ENCODE results near the gene ZFP69B. TPM values are rescaled to one million over a fixed set of nuclear protein-coding genes. Genes with fewer than 3 reads are reported as not detected.

ZFP69B gene
- total and polyA plus RNA-seq, 10 of the 15 experiments (the other 5 are each of a cell fraction or from before 2014, with no cell fraction given): 1.3 to 5.7 (median 3.4) TPM

GRCh38 chr1:40431385-40431784 lies 18.9 kb upstream of the ZFP69B start (continued):
- TF ChIP-seq SUZ12 (IDR thresholded peaks at IDR 0.05; ENCODE audit: unreplicated experiment) (no peak), RFX5 (IDR thresholded peaks at IDR 0.05; ENCODE audit: low read depth, low read length) (no peak), TCF12 (IDR thresholded peaks at IDR 0.05; ENCODE audit: low read depth, low read length) (no peak), HDAC2 (IDR thresholded peaks at IDR 0.05) (no peak)

DNA sequence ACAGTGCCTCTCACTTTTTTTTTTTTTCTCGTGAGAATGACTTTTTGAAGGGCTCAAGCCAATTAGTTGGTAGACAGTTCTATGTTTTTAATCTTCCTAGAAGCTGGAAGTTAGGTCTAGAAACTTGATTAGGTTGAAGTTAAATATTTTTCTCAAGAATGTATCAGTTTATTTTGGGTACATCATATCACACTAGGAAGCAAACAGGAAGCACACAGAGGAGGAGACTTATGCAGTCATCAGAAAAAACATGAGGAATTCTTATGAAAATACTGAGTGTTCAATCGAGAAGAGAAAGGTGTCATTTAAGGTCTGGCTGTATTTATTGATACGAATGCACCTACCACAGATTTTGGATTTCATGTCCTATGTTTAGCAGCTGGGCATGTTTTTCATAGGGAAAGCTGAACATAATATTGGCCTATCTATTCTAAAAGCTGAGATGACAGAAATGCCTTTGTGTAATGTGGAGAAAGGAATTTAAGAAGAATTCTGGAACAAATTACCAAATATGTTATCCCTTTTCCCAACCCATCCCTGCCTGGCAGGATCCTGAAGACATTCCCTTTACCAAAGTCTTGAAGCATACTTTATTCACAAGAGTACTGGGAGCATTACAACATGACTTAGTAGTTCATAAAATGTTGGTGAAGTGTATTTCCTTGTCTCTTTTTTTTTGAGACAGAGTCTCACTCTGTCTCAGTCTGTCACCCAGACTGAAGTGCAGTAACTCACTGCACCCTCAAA lies 17.5 kb upstream of the ZFP69B start:
- POLR2A ChIA-PET: no interaction called here
- Histone ChIP-seq H3K79me2 (ENCODE audit: control insufficient read depth, insufficient read depth, low read length) (no peaks in the 10 kb centered on the region), H3K27me3 (replicated peaks in 1 of 2; ENCODE audit: control insufficient read depth in 2 of 2, insufficient read depth in 2 of 2, low read length in 1 of 2) (no peaks in the 10 kb centered on the region), H3K9ac (ENCODE audit: control insufficient read depth, insufficient read depth, low read length) (no peak overlapping the region), H2AFZ (ENCODE audit: control insufficient read depth, low read depth, low read length) (no peak overlapping the region), H3K9me3 (replicated peaks; ENCODE audit: control insufficient read depth, insufficient read depth, low read length) (no peaks in the 10 kb centered on the region), H3K36me3 (ENCODE audit: control insufficient read depth in 2 of 2, insufficient read depth in 2 of 2, low read length in 1 of 2) (no peaks in the 10 kb centered on the region), H4K20me1 (ENCODE audit: control insufficient read depth, insufficient read depth) (no peaks in the 10 kb centered on the region), H3K4me1 (ENCODE audit: control insufficient read depth, insufficient read depth, low read length) (no peaks in the 10 kb centered on the region), H3K27ac (ENCODE audit: control insufficient read depth, insufficient read depth) (no peak overlapping the region), H3K4me3 (no peak overlapping the region), H3K4me2 (ENCODE audit: control insufficient read depth, insufficient read depth) (no peak overlapping the region)
- WGBS (ENCODE audit: insufficient coverage, insufficient replicate concordance, low lambda C conversion rate, missing lambda C conversion rate): 96% methylated on average over 3 of the region's 3 CpGs
- no peak for TF ChIP-seq MLLT1 (IDR thresholded peaks at IDR 0.05)
- no peak for TF ChIP-seq CREM (IDR thresholded peaks at IDR 0.05; ENCODE audit: low read depth)
- no peak for TF ChIP-seq RBBP5 (conservative IDR thresholded peaks at IDR 0.05)
- in situ Hi-C loops (cut with MboI): no loop called here
- CTCF ChIA-PET: interaction anchor here (0.8 to 2.8 kb wide), 3 partner anchors 289 to 357 kb away, joined by 3 to 8 read pairs (median 3); no protein-coding TSS in a partner anchor
- no TSS peak for BruUV-seq (replicated peaks)
- DNase-seq (ENCODE audit: low read depth, low spot score): no peak
- RAD21 ChIA-PET (ENCODE audit: unreplicated experiment): no interaction called here
- intact Hi-C loops (cut with micrococcal nuclease; ENCODE audit: unreplicated experiment): no loop called here
- no peak for ATAC-seq
- no peak for FAIRE-seq
- SMC1A ChIA-PET (ENCODE audit: uncharacterized antibody, unreplicated experiment): interaction anchor here (0.9 to 1.3 kb wide), 2 partner anchors 289 to 293 kb away, joined by 3 read pairs; no protein-coding TSS in a partner anchor

Data from GM12878 (cell line).